Epithelial cell of proximal tubule (primary cell): ENCODE data around the gene AP1G2. TPM values are rescaled to one million over a fixed set of nuclear protein-coding genes. Genes with fewer than 3 reads are reported as not detected.

Experiments used
- DNase-seq: peaks from one replicate; pipeline ENCODE4 v3.0.0-alpha.2; 2011; ENCODE audit warnings: low read depth
- H3K4me3 ChIP-seq: 2 replicates; pipeline ENCODE4 v1.5.1; 2011; ENCODE audit warnings: low read depth, mild to moderate bottlenecking, low read length
- CTCF ChIP-seq: conservative IDR thresholded peaks from 2 replicates; pipeline ENCODE4 v1.5.1; 2012; ENCODE audit warnings: low read depth, mild to moderate bottlenecking, low read length
- total RNA-seq: library from RNA; depleted of rRNA; stranded (reverse); fragments of >200 nt; gene quantifications from 2 replicates; pipeline ENCODE4 v1.2.3, GENCODE V29; 2015

Gene AP1G2
- total RNA-seq, 1 donor from 2014 or later, result 89.9 TPM

GRCh38 chr14:23533652-23534435 lies 33.7 kb downstream of the AP1G2 start:
- H3K4me3 ChIP-seq, result no peak overlapping the region
- no peak for TF ChIP-seq CTCF
- DNase-seq, result no peak

- no peak for DNase-seq
- H3K4me3 ChIP-seq, result no peak overlapping the region
- no peak for TF ChIP-seq CTCF
Observed at GRCh38 chr14:23532658-23533057, 34.9 kb downstream of the AP1G2 start.

GRCh38 chr14:23531391-23531790 lies 36.2 kb downstream of the AP1G2 start:
- no peak overlapping the region for H3K4me3 ChIP-seq
- no peak for TF ChIP-seq CTCF
- no peak for DNase-seq

GRCh38 chr14:23530375-23531055 lies 37.1 kb downstream of the AP1G2 start:
- DNase-seq, result no peak
- TF ChIP-seq CTCF, result no peak
- no peak overlapping the region for H3K4me3 ChIP-seq

- no peak for DNase-seq
- H3K4me3 ChIP-seq, result no peak overlapping the region
- TF ChIP-seq CTCF, result no peak
Observed at GRCh38 chr14:23529016-23529415, 38.6 kb downstream of the AP1G2 start.

GRCh38 chr14:23528555-23528954 lies 39.0 kb downstream of the AP1G2 start:
- TF ChIP-seq CTCF, result peak; percentile 36
- DNase-seq, result no peak
- no peak overlapping the region for H3K4me3 ChIP-seq
